UCSD-AML1 (cell line): ENCODE results near the gene OLIG3.

ENCODE experiments used
- DNase-seq: peaks from one replicate; lab custom pipeline; 2025; ENCODE audit not compliant: unreplicated experiment; lab: John Stamatoyannopoulos, UW

OLIG3 gene

GRCh38 chr6:137471986-137472385 is 22.2 kb downstream of the OLIG3 start:
- no peak for DNase-seq

- no peak for DNase-seq
Measured at GRCh38 chr6:137471497-137471896, 22.7 kb downstream of the OLIG3 start.

- DNase-seq: no peak
Measured at GRCh38 chr6:137467211-137467610, 27.0 kb downstream of the OLIG3 start.

GRCh38 chr6:137465378-137466009 is 28.7 kb downstream of the OLIG3 start:
- no peak for DNase-seq

GRCh38 chr6:137452333-137452894 is 41.8 kb downstream of the OLIG3 start:
- DNase-seq: no peak

- no peak for DNase-seq
Measured at GRCh38 chr6:137443901-137444300, 50.3 kb downstream of the OLIG3 start.
